ENCODE data around the gene TMEM163.
"Not testable (repeated sequence)": the region's sequence is repeated elsewhere in the genome, so short reads cannot be mapped to it uniquely, and the experiment has no call there.

The TMEM163 gene

GRCh38 chr2:134634054-134634753 is 84.6 kb downstream of the TMEM163 start:
- H3K27ac Mint-ChIP-seq, result no peak overlapping the region
- H3K9me3 Mint-ChIP-seq, result no peaks in the 10 kb centered on the region
- no peak overlapping the region for H3K4me3 Mint-ChIP-seq
- peaks cover 8% of the 10 kb centered on the region for H3K27me3 Mint-ChIP-seq
- ATAC-seq (no peak), DNase-seq (no peak)
- H3K4me1 Mint-ChIP-seq, result no peaks in the 10 kb centered on the region

DNA sequence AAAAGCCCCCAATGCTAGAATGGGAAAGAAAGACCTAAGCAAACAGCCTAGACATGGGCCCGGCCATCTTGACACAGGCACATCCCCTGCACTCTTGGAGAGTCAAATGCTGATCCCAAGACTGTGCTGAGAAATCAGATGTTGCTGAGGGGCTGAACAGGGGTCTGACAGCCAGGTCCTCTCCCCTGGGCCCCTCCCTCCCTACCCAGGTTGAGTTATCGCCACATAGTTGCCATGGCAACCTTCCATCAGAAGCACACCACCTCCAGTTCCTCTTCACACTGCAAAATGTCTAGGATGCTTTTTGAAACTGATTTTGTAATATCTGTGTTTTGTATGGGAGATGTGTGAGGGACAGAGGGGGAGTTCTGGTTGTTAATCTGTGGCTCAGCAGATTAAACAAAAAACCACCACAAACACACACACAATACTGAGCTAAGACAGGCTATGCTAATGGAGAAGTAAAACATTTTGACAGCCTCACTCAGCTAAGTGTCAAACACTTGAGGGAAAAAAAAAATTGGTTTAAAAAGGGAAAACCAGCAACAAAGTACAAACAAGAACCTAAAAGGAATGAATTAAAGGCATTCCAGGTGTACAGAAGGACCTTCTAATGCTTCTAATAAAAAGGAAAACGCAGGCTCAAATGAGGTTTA is 88.2 kb downstream of the TMEM163 start:
- H3K27me3 Mint-ChIP-seq, result peaks cover 6% of the 10 kb centered on the region
- no peak overlapping the region for H3K27ac Mint-ChIP-seq
- H3K4me1 Mint-ChIP-seq, result no peaks in the 10 kb centered on the region
- DNase-seq (no peak), ATAC-seq (no peak)
- no peak overlapping the region for H3K4me3 Mint-ChIP-seq
- no peaks in the 10 kb centered on the region for H3K9me3 Mint-ChIP-seq

- H3K4me1 Mint-ChIP-seq, result peaks cover 9% of the 10 kb centered on the region
- H3K27me3 Mint-ChIP-seq, result peaks cover 6% of the 10 kb centered on the region
- no peak overlapping the region for H3K27ac Mint-ChIP-seq
- no peaks in the 10 kb centered on the region for H3K9me3 Mint-ChIP-seq
- ATAC-seq (no peak), DNase-seq (no peak)
- H3K4me3 Mint-ChIP-seq, result no peak overlapping the region
These were observed 90.3 kb downstream of the TMEM163 start for GRCh38 chr2:134628453-134628852.

DNA sequence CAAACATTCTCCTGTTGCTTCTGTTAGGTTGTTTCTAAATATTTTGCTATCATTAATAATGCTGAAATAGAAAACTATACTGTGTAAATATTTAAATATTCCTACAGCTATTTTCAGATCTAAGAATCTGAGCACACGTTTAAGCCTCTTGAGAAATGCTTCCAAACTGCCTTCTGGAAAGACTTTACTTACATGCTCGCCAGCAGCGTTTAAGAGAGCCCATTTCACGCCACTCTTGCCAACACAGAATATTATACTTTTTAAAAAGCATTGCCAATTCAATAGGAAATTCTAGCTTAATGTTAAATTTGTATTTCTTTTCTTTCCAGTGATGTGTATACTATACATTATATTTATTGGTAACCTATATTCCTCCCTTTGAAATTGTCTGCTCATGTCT is 92.0 kb downstream of the TMEM163 start:
- DNase-seq, result no peak
- no peak for ATAC-seq
- Mint-ChIP-seq H3K27me3 (peaks cover 6% of the 10 kb centered on the region), H3K4me3 (no peak overlapping the region), H3K9me3 (no peaks in the 10 kb centered on the region), H3K27ac (no peak overlapping the region), H3K4me1 (peaks cover 15% of the 10 kb centered on the region)

GRCh38 chr2:134625311-134625710 is 93.5 kb downstream of the TMEM163 start:
- DNase-seq, result no peak
- no peak for ATAC-seq
- no peak overlapping the region for H3K27ac Mint-ChIP-seq
- peaks cover 6% of the 10 kb centered on the region for H3K27me3 Mint-ChIP-seq
- no peaks in the 10 kb centered on the region for H3K9me3 Mint-ChIP-seq
- peaks cover 15% of the 10 kb centered on the region for H3K4me1 Mint-ChIP-seq
- no peak overlapping the region for H3K4me3 Mint-ChIP-seq

DNA sequence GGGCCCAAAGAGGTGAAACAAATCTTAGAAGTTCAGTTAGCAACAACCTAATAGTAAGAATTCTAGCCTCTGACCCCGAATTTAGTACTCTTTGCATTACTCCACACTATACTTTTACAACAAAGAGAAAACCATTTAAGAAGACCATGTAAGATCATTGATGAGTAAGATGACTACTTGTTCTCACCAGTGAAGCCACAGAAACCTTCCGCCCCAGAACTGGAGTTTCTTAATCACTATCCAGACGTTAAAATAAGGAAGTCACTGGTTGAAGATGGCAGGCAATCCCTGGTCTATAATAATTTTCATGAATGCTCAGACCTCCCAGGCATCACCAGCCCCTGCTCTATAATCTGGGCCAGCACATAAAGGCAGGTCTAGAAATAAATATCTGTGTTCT is 95.0 kb downstream of the TMEM163 start:
- peak; percentile 19 to 51 for DNase-seq
- Mint-ChIP-seq H3K4me3 (no peak overlapping the region), H3K27ac (no peak overlapping the region), H3K9me3 (peaks cover 8 to 9% of the 10 kb centered on the region in 2 donors), H3K27me3 (peaks cover 6% of the 10 kb centered on the region), H3K4me1 (peaks cover 15% of the 10 kb centered on the region)
- ATAC-seq, result peak; percentile 95

GRCh38 chr2:134623046-134623445 is 95.8 kb downstream of the TMEM163 start:
- H3K9me3 Mint-ChIP-seq, result peaks cover 13% of the 10 kb centered on the region in 2 donors
- peaks cover 15% of the 10 kb centered on the region for H3K4me1 Mint-ChIP-seq
- peaks cover 6% of the 10 kb centered on the region for H3K27me3 Mint-ChIP-seq
- no peak overlapping the region for H3K27ac Mint-ChIP-seq
- no peak for ATAC-seq
- H3K4me3 Mint-ChIP-seq, result no peak overlapping the region
- no peak for DNase-seq

DNA sequence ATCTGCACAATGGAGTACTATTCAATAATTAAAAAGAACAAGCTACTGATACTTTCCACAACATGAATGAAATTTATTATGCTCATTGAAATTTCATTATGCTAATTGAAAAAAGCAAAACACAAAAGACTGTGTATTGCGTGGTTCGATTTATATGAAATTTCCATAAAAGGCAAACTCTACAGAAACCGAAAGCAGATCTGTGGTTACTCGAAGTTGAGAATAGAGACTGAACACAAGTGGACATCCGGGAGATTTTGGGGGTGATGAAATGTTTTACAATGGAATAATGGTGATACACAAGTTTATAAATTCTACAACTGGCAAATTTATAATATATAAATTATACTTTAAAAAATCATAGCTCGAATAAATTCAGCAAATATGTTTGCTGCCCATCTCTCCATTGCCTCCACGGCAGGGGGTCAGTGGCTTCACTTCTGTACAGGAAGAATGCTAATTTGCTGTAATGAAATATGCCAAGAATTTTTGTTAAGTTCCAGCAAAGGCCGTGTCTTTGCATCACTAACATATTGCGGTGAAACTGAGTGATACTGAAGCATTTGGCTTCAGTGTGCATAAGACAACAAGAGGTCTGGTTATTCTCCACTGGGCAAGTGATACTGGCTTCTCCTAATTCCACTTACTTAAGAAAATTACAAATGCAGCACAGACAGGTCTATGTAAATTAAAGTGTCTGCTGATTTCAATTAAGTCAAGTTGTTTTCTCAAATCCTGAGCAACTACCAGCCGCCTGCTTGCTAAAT is 96.7 kb downstream of the TMEM163 start:
- H3K4me1 Mint-ChIP-seq, result peaks cover 15% of the 10 kb centered on the region
- peaks cover 13% of the 10 kb centered on the region in 2 donors for H3K9me3 Mint-ChIP-seq
- no peak overlapping the region for H3K4me3 Mint-ChIP-seq
- no peak overlapping the region for H3K27ac Mint-ChIP-seq
- H3K27me3 Mint-ChIP-seq, result peaks cover 6% of the 10 kb centered on the region
- DNase-seq (no peak), ATAC-seq (no peak)

DNA sequence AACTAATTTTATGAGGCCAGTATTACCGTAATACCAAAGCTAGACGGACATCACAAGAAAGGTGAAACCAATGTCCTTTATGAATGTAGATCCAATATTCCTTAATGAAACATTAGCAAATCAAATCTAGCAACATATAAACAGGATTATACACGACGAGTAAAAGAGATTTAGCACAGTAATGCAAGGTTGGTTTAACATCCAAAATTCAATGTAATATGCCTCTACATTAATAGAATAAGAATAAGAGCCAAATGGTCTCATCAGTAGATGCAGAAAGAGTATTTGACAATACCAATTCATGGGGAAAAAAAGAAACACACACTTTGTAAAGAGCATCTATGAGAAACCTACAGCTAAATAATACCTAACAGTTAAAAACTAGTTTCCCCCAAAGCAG is 99.5 kb downstream of the TMEM163 start:
- Mint-ChIP-seq H3K4me3 (no peak overlapping the region), H3K9me3 (peaks cover 13 to 18% of the 10 kb centered on the region in 2 donors), H3K27ac (no peak overlapping the region), H3K4me1 (peaks cover 14% of the 10 kb centered on the region), H3K27me3 (no peaks in the 10 kb centered on the region)
- ATAC-seq (no peak), DNase-seq (no peak)

DNA sequence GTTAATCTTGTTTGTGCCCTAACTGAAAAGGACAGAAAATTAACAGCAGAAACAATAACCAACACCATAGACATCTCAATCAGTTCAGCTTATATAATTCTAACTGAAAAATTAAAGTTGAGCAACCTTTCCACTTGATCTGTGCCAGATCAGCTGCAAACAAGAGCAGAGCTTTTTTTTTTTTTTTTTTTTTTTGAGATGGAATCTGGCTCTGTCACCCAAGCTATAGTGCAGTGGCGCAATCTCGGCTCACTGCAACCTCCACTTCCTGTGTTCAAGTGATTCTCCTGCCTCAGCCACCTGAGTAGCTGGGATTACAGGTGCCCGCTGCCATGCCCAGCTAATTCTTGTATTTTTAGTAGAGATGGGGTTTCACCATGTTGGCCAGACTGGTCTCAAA is 103.3 kb downstream of the TMEM163 start:
- not testable (repeated sequence) for H3K4me1 Mint-ChIP-seq, ATAC-seq, H3K4me3 Mint-ChIP-seq, H3K27ac Mint-ChIP-seq, H3K27me3 Mint-ChIP-seq, DNase-seq
- peaks cover 27 to 48% of the 10 kb centered on the region in 2 donors for H3K9me3 Mint-ChIP-seq

DNA sequence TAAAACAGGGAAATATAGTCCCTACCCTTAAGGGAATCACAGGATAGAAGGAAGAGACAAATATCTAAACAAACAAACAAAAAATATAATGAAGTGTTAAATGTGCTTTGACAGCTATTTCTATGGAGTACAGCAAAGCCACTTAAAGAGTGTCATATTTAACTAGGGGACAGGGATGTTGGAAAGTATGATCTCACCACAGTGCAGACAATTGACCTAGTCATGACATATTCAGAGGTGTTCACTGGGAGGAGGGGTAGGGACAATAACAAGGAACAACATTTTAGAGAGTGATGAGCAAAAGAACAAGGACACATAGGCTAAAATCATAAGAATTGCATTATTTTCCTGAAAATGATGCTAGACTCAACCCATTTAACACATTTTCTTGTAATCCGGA is 107.5 kb downstream of the TMEM163 start:
- Mint-ChIP-seq H3K4me3 (no peak overlapping the region), H3K4me1 (no peaks in the 10 kb centered on the region), H3K9me3 (peaks cover 15 to 35% of the 10 kb centered on the region in 2 donors), H3K27ac (no peak overlapping the region), H3K27me3 (peaks cover 6% of the 10 kb centered on the region)
- ATAC-seq, result no peak
- no peak for DNase-seq

DNA sequence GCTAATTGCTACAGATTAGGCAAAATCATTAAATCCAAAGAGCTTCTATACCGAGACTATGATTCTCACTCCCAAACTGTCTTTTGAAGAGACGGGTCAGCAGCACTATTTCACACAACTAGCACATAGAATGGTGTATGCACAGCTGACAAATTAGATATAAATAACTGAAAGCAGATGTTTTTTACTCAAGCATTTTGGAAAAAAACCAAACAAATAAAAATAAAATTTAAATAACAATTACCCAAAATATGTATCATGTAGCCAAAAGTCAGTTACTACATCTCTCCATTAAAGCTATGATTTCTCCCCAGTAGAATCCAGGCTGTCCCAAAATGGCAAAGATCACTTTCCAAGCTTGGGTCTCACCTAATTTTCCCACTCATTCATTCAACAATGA is 107.9 kb downstream of the TMEM163 start:
- ATAC-seq, result no peak
- H3K4me1 Mint-ChIP-seq, result no peaks in the 10 kb centered on the region
- peaks cover 15 to 35% of the 10 kb centered on the region in 2 donors for H3K9me3 Mint-ChIP-seq
- no peak overlapping the region for H3K27ac Mint-ChIP-seq
- no peak for DNase-seq
- peaks cover 10% of the 10 kb centered on the region for H3K27me3 Mint-ChIP-seq
- no peak overlapping the region for H3K4me3 Mint-ChIP-seq

DNA sequence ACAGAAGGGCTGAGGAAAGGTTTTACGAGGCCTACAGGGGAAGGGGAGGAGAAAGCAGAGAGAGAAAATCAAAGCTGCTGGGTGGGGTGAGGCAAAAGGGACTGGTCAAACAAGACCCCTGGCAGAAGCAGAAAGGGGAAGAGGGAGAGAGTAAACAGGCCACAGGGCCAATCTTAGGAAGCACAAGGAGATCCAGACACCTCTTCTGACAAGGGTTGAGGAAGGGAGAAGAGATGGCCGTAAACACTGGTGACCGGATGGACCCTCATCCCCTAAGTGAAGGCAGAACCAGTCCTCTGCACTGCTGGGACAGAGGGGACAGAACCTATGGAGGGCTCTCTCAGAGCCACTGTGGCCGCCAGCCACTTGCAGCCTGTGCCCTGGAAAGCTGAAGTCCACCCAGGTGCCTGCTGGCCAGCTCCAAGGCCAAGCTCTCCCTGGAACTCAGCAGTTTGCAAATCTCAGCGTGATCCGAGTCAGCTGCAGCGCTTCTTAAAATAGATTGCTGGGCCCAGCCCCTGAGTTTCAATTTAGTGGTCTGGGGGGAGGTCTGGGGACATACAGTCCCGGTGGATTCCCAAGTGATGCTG is 108.8 kb downstream of the TMEM163 start:
- Mint-ChIP-seq H3K4me3 (no peak overlapping the region), H3K4me1 (no peaks in the 10 kb centered on the region), H3K27ac (no peak overlapping the region), H3K27me3 (peaks cover 10% of the 10 kb centered on the region), H3K9me3 (peaks cover 15 to 33% of the 10 kb centered on the region in 2 donors)
- DNase-seq (no peak), ATAC-seq (no peak)

DNA sequence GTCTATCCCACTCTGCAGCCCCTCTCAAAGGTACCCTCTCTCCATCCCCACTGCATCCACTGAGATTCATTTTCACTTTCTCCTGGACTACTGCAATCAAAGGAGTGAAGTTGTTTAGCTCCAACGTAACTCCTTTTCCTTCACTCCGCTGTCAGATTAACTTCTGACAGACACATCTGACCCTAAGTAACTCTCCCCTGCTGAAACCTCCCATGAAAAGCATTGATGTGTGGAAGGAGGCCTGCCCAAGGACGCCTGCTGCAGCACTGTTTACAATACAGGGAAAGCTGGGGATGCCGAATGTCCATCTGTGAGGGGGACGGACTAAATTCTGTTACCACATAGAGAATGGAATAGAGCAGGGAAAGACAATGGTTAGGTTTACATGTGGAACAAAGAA is 114.8 kb downstream of the TMEM163 start:
- peaks cover 19% of the 10 kb centered on the region for H3K27me3 Mint-ChIP-seq
- no peak overlapping the region for H3K27ac Mint-ChIP-seq
- no peak overlapping the region for H3K4me3 Mint-ChIP-seq
- H3K4me1 Mint-ChIP-seq, result no peaks in the 10 kb centered on the region
- H3K9me3 Mint-ChIP-seq, result no peaks in the 10 kb centered on the region
- DNase-seq (no peak), ATAC-seq (no peak)

DNA sequence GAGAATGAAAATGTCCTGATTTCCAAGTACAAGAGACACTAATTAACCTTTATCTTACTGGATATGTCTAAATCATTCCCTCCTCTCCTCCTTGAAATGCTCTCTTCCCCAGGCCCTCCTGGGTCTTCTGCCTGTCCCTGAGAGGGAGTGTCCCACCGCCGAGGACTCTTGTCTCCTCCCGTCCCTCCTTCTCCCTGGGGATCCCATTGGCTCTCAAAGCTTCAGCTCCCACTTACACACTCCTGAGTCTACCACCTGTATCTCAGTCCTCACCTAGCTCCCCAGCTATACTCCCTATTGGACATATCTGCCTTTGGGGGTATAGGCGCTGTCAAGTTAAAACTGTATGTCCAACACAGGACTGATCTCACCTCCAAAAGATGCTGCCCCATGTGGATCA is 116.1 kb downstream of the TMEM163 start:
- Mint-ChIP-seq H3K9me3 (peaks cover 7% of the 10 kb centered on the region in 2 donors), H3K27me3 (peaks cover 19% of the 10 kb centered on the region), H3K4me3 (no peak overlapping the region), H3K27ac (no peak overlapping the region), H3K4me1 (no peaks in the 10 kb centered on the region)
- ATAC-seq (no peak), DNase-seq (no peak)

GRCh38 chr2:134601264-134601663 is 117.5 kb downstream of the TMEM163 start:
- Mint-ChIP-seq H3K4me1 (no peaks in the 10 kb centered on the region), H3K27ac (no peak overlapping the region), H3K4me3 (no peak overlapping the region), H3K9me3 (peaks cover 7 to 8% of the 10 kb centered on the region in 2 donors), H3K27me3 (peaks cover 13% of the 10 kb centered on the region)
- ATAC-seq, result no peak
- no peak for DNase-seq

Measured in stimulated activated naive CD8-positive, alpha-beta T cell treated with anti-CD3 and anti-CD28 coated beads, Interleukin-15, amount 100 ng/mL, for 72 hours (primary cell).